H1 (cell line): ENCODE measurements around the gene WNT8B. TPM values are rescaled to one million over a fixed set of nuclear protein-coding genes. Genes with fewer than 3 reads are reported as not detected.

ENCODE experiments used
- JUND ChIP-seq: IDR thresholded peaks from 2 replicates; pipeline ENCODE4 v1.6.1; 2011; ENCODE audit warnings: mild to moderate bottlenecking, improper control_type of control experiment, low read length
- TAF1 ChIP-seq: IDR thresholded peaks from 2 replicates; pipeline ENCODE4 v1.6.1; 2011; ENCODE audit warnings: mild to moderate bottlenecking, low read depth, low read length
- TAF7 ChIP-seq: optimal IDR thresholded peaks from 2 replicates; pipeline ENCODE3; 2011; ENCODE audit warnings: low read depth, mild to moderate bottlenecking, inconsistent platforms, low read length, moderate library complexity, borderline replicate concordance
- TCF12 ChIP-seq: IDR thresholded peaks from 2 replicates; pipeline ENCODE4 v1.6.1; 2011; ENCODE audit warnings: low read depth, mild to moderate bottlenecking, low read length
- polyA plus RNA-seq, 7 experiments: library from polyadenylated mRNA; depleted of rRNA in 3 of 7; stranded (reverse) in 5 of 7; unstranded in 2 of 7; fragments of >200 nt in 5 of 7; fragments of 200-250 nt in 2 of 7; gene quantifications; 1 replicate in 5 of 7; 2 replicates in 1 of 7; 4 replicates in 1 of 7; pipeline versions ENCODE4 v1.2.1 to v1.2.3, GENCODE V29; 2011 to 2013; ENCODE audit warnings: missing spikeins in 2 of 7, mixed read lengths in 2 of 7
- total RNA-seq: library from RNA; stranded (reverse); fragmentation: NEBNext Ultra II Directional; extraction: Animal tissue kit (Norgen Biotek cat#: 25700); gene quantifications from 2 replicates; pipeline ENCODE4 v1.2.1, GENCODE V29; 2021
- TF ChIP-seq, protein P1 (sequence below): IDR thresholded peaks from 2 replicates; pipeline ENCODE4 v1.6.1; 2011; ENCODE audit warnings: low read length, improper control_type of control experiment

Gene WNT8B
- total and polyA plus RNA-seq, 2 of the 8 experiments (the other 6 are each of a cell fraction or from before 2014, with no cell fraction given): 0.20 to 0.67 TPM

DNA sequence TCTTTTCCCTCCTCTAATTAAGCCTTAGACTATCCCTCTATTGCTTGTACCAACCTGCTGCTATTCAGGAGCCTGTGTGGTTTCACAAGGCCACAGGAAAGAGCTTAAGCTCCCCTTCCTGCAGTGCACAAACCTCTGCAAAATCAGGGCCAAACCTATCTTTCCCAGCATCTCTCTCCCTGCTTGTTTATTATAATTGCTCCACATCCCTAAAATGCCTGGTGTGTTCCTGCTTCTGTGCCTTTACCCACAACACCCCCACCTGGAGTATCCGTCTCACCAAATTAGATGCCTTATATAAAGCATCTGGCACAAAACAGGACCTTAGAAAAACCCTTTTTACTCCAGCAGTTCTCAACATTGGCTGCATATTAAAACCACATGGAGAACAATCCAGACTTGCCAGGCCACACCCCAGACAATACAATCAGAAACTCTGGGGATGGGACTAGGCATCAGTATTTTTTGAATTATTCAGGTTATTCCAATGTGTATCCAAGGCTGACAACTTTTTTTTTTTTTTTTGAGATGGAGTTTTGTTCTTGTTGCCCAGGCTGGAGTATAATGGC, 40.2 kb downstream of the WNT8B start (continued):
- TF ChIP-seq TCF12 (no peak), TAF7 (no peak), TAF1 (no peak), JUND (no peak)
- TF ChIP-seq, protein P1, sequence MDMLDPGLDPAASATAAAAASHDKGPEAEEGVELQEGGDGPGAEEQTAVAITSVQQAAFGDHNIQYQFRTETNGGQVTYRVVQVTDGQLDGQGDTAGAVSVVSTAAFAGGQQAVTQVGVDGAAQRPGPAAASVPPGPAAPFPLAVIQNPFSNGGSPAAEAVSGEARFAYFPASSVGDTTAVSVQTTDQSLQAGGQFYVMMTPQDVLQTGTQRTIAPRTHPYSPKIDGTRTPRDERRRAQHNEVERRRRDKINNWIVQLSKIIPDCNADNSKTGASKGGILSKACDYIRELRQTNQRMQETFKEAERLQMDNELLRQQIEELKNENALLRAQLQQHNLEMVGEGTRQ: no peak
